CD4-positive, alpha-beta T cell treated with Interleukin-21 for 1 hour (primary cell): ENCODE measurements around the gene TTC6.

ENCODE experiments used
- DNase-seq: peaks from one replicate; pipeline ENCODE4 v3.0.0-alpha.2; 2020

The TTC6 gene

DNA sequence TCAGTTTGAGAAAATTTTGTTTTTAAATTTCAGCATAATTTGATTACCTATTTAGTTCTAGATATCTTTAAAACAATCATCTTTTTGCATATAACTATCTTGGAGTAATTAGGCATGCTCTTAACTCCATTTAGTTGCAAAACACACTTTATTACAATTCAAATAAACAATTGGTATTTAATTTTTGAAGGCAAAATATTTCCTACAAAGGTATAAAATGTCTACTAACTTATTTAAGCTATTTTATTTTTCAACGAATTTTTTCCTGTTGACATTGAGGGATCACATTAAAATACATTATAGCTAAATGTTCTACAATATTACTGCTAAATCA is 8.7 kb upstream of the TTC6 start:
- DNase-seq, result no peak

GRCh38 chr14:37587131-37587803 is 8.2 kb upstream of the TTC6 start:
- DNase-seq, result no peak

- DNase-seq, result no peak
These were observed 7.4 kb upstream of the TTC6 start for GRCh38 chr14:37587881-37588666.

- DNase-seq, result no peak
These were observed 6.8 kb upstream of the TTC6 start for GRCh38 chr14:37588667-37588955.

DNA sequence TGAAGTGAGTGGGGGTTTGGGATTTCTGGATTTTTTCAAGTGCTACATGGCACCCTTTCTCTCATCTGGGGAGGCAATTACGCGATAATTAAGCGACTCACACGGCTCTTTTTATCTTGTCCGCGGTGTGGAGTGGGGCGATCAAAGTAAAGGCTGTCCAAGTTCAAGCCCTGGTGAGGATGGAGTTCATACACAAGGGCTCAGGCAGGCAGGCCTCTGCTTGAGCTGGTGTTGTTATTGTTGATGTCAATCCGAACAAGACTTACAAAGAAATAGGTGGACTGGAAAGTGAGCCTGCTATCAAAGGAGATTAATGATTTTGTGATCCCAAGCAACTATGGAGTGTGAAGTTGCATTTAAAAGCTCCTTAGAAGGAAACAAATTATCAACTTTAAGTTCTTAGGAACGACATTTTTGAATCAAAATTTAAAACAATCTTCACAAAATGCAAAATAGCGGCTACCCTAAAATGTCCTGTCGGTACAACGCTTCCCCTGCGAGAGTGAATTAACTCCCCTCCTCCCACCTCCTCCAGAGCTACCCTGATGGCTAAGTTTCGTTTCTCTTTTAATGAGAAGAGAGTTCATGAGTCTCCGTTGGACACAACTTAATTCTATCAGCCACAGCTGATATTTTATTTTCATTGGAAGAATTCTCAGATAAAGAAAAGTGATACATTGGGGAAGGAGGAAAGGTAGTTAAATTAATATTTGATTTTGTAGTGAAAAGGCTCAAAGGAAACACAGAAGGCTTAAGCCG is 6.3 kb upstream of the TTC6 start:
- DNase-seq, result no peak

DNA sequence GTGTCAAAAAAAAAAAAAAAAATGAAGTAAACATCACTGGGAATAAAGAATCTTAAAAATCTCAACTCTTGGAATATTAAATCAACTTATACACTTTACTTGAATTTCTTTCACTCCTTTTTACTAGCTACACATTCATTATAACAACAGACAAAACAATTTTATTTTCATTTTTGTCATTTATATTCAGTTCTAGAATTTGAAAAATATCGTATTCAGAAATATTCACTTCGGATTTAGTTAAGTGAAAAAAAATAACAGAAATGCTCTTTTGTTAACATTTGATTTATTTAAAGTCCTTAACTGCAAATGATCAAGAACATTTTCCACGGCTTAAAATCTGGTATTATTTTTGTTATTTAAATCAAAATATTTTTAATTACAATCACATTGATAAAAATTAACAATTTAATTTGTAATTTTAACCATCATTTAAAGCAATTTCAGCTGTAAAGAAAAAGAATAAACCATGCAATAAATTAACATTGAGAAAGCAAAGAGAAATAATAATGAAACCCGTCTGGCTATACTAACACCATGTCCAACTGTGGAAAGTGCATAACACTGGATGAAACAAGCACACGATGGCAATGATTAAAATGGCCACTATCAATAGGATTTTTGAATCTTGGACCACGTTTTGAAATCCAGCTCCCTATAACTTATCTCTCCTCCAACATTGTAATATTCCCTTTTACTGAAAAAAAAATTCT is 5.6 kb upstream of the TTC6 start:
- DNase-seq, result no peak

DNA sequence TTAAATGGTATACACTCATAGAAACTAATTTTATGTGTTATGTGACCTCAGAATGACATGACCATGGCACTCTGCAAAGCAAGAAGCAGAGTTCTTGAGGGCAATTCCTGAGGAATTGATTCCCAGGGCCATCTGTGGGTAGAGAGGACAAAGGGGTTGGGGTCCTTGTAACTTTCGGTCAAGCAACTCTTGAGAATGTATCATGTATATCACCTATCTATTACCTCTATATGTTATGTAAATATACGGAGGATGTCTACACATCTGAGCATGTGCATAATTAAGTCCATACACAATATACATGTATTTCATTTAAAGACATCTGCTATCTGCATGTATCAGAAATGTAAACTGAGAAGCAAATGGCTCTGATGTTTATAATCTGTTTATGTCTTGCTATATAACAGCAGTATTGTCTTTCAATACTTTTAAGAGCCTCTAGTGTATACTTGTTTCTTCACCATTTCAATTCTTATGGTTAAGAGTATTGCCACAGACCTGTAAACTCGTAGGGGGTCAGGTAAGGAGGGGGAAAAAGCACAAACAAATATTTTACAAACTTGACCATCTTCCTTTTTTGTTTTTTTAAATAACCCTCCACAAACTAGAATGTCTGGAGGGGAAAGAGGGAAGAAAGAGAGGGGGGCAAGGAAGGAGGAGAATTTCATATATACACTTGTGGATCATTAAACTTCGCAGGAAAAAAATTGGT is 4.8 kb upstream of the TTC6 start:
- no peak for DNase-seq

- no peak for DNase-seq
These were observed 4.0 kb upstream of the TTC6 start for GRCh38 chr14:37591311-37591940.

DNA sequence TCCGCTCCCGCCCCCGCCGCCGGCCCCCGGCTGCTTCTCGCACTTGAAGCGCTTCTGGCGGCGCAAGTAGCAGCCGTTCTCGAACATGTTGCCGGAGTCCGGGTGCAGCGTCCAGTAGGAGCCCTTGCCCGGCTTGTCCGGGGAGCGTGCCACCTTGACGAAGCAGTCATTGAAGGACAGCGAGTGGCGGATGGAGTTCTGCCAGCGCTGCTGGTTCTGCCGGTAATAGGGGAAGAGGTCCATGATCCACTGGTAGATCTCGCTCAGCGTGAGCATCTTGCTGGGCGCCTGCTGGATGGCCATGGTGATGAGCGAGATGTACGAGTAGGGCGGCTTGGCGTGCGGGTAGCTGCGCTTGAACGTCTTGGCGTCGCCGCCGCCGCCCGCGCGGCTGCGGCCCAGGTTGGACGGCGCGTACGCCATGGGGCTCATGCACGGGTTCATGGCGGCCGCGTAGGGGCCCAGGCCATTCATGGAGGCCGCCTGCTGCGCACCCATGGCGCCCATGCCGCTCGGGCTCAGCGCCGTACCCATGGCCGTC is 3.4 kb upstream of the TTC6 start:
- DNase-seq, result no peak

DNA sequence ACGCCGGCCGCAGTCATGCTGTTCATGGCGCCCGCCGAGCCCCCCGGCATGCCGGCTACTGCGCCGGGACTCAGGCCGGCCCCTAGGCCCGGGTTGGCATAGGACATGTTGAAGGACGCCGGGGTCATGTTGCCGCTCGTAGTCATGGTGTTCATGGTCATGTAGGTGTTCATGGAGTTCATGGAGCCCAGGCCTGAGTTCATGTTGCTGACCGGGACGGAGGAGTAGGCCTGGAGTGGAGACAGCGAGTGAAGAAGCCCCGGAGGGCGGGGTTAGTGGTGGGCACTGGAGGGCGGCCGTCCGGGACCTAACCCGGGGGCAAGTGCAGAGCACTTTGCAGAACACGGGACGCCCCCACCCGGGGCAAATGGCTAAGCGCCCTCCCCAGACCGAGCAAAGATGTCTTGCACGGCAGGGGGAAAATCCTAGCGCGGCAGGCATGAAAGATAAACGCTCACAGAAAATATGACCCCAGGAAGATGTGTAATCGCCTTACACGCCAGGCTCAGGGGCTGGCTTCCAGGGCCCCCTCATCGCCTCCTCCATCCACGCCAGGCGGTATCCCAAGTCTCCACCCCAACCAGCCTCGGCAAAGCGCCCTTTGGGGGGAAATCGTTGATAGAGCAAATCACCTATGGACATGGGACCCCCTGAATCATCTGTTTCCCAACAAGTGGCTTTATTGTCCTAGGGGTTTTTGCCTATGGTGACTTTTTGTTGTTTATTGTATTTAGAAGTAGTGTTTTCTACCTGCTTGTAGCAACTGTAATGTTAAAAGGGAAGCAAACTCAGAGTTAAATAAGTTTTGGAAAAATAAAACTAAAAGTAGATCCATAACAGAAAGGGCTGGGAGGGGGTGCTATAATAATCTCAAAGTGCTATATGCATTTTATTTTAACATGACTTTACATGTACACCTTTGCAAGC is 2.7 kb upstream of the TTC6 start:
- no peak for DNase-seq

- no peak for DNase-seq
These were observed 1.8 kb upstream of the TTC6 start for GRCh38 chr14:37593511-37594237.

DNA sequence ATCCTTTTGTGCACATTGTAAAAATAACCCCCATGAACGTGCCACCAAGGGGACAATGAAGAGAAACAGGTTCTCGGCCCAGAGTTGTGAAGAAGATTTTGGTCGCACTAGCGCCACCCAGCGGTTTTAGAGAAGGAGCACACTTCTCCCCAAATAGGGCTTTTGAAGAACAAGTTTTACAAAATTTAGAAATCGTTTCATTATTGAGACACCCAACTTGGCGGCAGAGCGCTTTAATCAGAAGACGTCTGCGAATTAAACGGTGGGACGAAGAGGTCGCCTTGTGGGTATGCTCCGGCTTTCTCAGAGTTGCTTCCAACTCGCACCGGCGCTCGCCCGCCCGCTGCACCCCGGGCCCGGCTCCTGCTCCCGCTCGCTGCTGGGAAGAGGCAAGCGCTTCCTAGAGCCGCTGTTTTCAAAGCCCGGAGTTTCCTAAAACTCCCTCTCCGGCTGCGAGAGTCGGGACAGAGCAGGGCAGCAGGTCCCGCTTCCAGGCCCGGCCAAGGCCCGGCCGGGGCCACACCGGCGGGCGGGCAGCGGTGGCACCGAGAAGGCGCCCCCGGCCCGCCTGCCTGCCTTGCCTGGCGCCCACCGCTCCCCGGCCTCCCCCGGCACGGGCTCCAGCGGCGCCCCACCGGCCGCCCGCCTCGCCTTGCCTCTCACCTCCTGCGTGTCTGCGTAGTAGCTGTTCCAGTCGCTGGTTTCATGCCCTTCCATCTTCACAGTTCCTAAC is 1.0 kb upstream of the TTC6 start:
- DNase-seq, result no peak

- peak; percentile 11 for DNase-seq
These were observed 586 bp downstream of the TTC6 start for GRCh38 chr14:37595809-37596621.

GRCh38 chr14:37596790-37597472 is 1.5 kb downstream of the TTC6 start:
- no peak for DNase-seq

- no peak for DNase-seq
These were observed 2.1 kb downstream of the TTC6 start for GRCh38 chr14:37597538-37597913.

GRCh38 chr14:37597914-37598746 is 2.7 kb downstream of the TTC6 start:
- DNase-seq, result no peak
